ENCODE data around the gene LRMDA. TPM values are rescaled to one million over a fixed set of nuclear protein-coding genes. Genes with fewer than 3 reads are reported as not detected.
"Not testable (repeated sequence)": the region's sequence is repeated elsewhere in the genome, so short reads cannot be mapped to it uniquely, and the experiment has no call there.

Gene LRMDA
- total RNA-seq, 2 donors from 2014 or later: not detected

DNA sequence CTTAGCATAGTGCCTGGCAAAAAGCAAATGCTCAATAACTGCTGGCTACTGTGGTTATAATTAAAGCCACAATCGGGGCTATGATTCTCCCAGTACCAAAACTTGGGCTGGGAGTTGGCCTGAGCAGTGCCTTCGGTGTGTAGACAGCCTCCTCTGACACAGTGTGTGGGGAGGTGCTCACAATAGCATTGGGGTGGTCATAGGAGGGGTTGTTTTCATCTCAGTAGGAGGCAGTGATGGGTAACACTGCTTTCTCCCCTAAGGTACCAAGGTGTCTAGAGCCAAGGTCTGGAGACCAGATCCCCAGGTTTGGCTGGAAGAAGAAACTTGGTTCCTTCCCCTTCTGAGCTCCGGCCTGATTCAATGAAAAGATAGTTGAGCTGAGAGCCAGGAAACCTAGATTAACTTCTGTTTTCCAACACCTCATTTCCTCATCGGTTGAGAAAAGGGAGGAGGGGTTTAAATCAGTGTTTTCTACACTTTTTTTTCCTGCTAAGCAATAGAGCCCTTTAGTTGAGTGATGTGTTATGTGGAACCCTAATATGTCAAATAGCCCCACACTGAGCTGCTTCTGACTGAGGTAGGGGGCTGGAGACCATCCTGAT is 68.2 kb downstream of the LRMDA start:
- no peak overlapping the region for H3K27ac Mint-ChIP-seq
- no peak for ATAC-seq
- H3K36me3 Mint-ChIP-seq: no peaks in the 10 kb centered on the region
- H3K9me3 Mint-ChIP-seq: no peaks in the 10 kb centered on the region
- no peak for DNase-seq (ENCODE audit: low spot score in 2 of 2)

DNA sequence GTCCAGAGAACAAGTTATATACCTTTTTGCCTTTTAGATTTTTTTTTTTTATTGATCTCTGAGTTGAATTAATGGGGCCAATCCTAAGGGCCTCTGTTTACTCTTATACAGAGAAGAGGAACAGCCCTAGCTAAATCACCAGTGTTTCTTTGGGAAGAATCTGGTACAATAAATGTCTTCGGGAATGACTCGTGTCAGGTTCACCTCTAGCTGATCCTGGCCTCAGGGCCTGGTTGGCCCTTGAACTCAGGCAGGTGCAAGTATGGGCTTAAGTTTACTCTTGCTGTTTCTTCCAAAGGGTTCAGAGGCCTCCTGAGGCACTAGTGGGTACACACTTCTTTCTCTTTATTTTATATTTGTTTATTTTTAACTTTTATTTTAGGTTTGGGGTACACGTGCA is 71.0 kb downstream of the LRMDA start:
- H3K36me3 Mint-ChIP-seq: no peaks in the 10 kb centered on the region
- DNase-seq (ENCODE audit: low spot score in 2 of 2) (no peak), ATAC-seq (no peak)
- H3K27ac Mint-ChIP-seq: no peak overlapping the region
- H3K9me3 Mint-ChIP-seq: no peaks in the 10 kb centered on the region

DNA sequence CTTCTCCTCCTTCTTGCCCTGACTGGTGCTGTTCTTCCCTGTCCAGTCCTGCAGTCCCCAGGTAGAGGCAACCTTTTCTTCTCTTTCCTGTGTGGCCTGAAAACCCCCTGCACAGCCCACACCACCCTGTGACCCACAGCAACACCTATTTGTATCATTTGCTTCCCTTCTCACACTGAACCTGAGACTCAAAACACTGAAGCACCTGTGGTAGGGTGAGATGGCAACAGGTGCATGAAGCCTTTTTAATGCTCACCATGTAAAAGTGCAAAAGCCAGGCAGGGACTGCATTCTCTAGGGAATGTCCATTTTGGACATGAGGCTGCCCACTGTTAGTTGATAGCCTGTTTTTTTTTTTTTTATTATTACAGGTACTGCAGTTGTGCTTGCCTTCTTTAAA is 71.4 kb downstream of the LRMDA start:
- no peak for DNase-seq (ENCODE audit: low spot score in 2 of 2)
- no peaks in the 10 kb centered on the region for H3K36me3 Mint-ChIP-seq
- no peak for ATAC-seq
- no peak overlapping the region for H3K27ac Mint-ChIP-seq
- H3K9me3 Mint-ChIP-seq: no peaks in the 10 kb centered on the region

DNA sequence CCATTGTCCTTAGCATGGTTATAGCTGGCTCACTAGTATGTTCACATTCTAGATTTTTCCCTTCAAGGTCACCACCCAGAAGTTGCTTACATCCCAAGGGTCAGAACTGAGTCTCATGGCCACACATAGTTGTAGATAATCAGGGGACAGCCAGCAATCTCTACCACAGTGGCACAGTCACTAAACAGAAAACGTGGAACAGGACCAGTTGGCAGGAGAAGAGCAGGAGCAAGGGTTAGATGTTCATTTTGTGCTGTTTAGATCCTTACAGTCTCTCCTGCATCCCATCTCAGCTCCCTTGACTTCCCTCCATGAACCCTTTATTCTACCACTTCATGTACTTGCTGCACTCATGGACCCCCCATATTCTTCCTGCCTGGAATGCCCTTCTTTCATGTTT is 73.9 kb downstream of the LRMDA start:
- Mint-ChIP-seq H3K27ac (no peak overlapping the region), H3K36me3 (no peaks in the 10 kb centered on the region), H3K9me3 (no peaks in the 10 kb centered on the region)
- no peak for ATAC-seq
- DNase-seq (ENCODE audit: low spot score in 2 of 2): no peak

DNA sequence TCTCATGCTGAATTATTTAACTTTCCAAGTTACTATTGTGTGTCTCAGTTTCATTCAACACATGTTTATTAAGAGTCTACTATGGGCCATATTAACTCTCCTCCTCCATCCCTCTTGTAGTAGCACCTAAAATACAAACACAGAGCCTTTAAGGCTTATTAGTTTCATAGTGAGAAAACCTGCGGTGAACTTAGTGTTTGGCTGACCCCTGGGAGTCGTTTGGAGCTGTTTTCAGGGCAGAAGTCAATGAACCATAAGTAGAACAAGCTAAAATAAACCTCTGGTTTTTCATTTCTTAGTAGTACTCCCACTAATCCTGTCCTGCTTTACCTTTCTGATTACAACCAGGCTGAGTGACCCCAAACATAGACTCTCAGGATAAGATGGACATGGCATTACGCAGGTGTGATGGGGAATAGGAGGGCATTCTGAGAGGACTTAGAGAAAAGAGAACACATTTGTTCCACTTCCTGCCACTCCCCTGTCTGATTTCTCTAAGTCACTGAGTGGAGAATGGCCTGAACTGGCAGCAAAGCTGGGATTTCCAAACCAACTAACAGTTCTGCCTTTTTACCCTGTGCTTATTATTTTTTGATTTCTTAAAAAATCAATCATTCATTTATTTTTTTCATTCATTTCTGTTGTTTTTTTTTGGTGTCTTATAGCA is 74.5 kb downstream of the LRMDA start:
- no peak overlapping the region for H3K27ac Mint-ChIP-seq
- no peaks in the 10 kb centered on the region for H3K36me3 Mint-ChIP-seq
- ATAC-seq: no peak
- DNase-seq (ENCODE audit: low spot score in 2 of 2): no peak
- H3K9me3 Mint-ChIP-seq: no peaks in the 10 kb centered on the region

DNA sequence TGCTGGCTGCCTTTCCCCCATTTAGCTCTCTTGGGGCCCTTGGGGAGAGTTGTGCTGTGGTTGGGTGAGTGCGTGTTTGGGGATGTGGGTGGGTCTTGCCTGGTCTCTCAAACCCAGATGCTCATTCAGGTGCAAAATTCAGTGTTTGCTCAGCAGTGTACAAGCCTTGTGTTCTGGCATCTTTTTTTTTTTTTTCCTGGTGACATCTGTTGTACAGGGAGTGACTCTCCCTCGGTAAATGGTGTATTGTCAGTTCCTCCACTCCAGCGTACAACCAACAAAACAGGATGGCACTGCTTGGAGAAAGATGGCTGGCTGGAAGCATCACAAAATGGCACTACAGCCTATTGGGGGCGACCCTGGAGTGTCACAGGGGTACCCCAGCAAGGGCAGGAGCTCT is 75.5 kb downstream of the LRMDA start:
- no peak overlapping the region for H3K27ac Mint-ChIP-seq
- H3K36me3 Mint-ChIP-seq: no peaks in the 10 kb centered on the region
- DNase-seq (ENCODE audit: low spot score in 2 of 2): no peak
- no peak for ATAC-seq
- H3K9me3 Mint-ChIP-seq: no peaks in the 10 kb centered on the region

DNA sequence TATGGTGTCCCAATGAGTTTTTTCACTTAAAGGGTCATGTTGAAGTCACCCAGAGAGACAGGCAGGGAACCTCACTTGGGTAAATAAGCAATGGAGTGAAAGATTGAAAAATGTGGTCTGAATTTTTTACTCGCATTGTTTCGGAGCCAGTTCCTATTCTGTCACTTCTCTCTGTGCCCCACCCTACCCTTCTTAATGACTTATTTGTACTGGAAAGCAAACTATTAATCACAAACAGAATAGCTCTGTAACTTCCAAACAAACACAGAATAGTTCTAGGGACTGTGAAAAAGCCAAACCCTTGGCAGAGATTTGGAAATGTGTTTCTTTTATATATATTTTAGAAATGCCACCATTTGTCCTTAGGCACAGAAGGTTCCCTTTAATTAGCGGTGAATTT is 76.0 kb downstream of the LRMDA start:
- H3K9me3 Mint-ChIP-seq: no peaks in the 10 kb centered on the region
- no peaks in the 10 kb centered on the region for H3K36me3 Mint-ChIP-seq
- DNase-seq (ENCODE audit: low spot score in 2 of 2) (no peak), ATAC-seq (no peak)
- H3K27ac Mint-ChIP-seq: no peak overlapping the region

DNA sequence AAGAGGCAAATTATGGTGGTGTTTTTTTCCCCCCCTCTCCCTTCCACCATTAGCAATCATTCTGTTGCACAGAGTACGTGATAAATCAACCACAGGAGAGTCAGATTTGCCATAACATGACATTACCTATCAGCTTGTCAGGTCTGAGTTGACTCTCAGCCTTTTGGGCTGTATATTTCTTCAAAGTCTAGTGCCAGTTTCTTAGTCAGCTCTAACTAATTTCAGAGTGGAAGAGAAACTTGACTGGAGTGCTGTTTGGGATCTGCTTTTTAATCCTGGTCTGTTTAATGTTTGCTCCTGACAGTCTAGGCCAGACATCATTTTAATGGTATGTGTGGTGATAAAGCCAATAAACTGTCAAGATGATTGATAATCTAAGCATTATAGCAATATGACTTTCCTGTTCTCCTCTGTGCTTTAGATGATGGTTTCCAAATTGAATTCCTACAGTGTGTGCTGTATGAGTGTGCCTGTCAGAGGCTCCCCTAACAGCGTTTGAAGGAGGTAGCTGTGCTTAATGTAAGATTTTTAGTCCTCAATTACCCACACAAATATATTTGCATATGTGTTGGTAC is 76.9 kb downstream of the LRMDA start:
- Mint-ChIP-seq H3K36me3 (no peaks in the 10 kb centered on the region), H3K27ac (no peak overlapping the region), H3K9me3 (no peaks in the 10 kb centered on the region)
- no peak for ATAC-seq
- no peak for DNase-seq (ENCODE audit: low spot score in 2 of 2)

DNA sequence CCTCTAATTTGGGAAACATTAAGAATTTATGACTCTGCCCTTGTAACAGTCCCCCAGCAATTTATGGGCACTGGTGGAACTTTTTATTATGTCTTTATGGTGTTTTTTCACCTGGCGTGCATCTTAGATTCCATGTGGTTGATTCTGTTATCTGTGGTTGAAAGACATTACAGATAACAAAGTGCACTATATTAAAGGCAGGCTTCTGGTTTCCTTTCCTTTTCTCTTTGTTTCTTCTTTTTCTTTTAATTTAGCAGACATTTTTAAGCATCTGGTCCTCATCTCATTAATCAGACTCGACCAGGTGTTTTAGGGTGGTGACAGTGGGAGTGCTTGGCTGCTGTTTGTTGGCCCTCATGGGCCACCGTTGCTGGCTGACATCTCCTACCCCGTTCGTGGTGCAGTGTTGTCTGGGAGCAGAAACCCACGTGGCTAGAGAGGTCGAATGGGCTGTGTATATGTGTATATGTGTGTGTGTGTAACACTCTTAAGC is 77.4 kb downstream of the LRMDA start:
- DNase-seq (ENCODE audit: low spot score in 2 of 2) (no peak), ATAC-seq (no peak)
- no peak overlapping the region for H3K27ac Mint-ChIP-seq

DNA sequence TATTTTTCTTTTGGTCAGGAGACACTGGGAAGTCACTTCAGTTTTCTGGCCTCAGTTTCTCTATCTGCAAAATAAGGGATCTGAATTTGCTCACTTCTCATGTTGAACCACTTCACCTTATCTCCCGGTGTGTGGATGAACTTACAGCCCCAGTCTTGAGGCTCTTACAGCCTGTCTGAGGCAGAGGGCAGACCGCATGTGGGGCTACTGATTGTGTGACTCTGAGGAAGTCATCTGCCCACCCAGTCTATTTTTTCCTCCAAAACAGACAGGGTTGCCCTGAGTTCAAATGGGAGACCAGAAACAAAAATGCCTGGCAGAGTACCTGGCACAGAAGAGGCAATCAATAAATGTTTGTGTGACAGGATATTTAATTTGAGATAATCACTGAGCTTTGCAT is 78.3 kb downstream of the LRMDA start:
- no peaks in the 10 kb centered on the region for H3K36me3 Mint-ChIP-seq
- no peak for ATAC-seq
- peaks cover 2 to 3% of the 10 kb centered on the region in 2 donors for H3K9me3 Mint-ChIP-seq
- DNase-seq (ENCODE audit: low spot score in 2 of 2): no peak
- no peak overlapping the region for H3K27ac Mint-ChIP-seq

More for the DNA sequence above, 77.4 kb downstream of the LRMDA start:
- Mint-ChIP-seq H3K36me3 (no peaks in the 10 kb centered on the region), H3K9me3 (no peaks in the 10 kb centered on the region)

DNA sequence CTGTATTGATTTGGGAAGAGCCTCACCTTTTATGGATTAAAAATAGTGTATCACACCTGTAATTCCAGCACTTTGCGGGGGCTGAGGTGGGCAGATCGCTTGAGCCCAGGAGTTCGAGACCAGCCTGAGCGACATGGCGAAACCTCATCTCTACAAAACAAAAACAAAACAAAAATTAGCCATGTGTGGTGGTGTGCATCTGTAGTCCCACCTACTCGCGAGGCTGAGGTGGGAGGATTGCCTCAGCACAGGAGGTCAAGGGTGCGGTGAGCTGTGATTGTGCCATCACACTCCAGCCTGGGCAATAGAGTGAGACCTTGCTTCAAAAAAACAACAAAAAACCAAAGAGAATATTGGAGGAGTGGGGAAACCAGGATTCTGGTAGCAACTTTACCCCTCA is 79.6 kb downstream of the LRMDA start:
- H3K27ac Mint-ChIP-seq: no peak overlapping the region
- ATAC-seq: no peak
- no peaks in the 10 kb centered on the region for H3K36me3 Mint-ChIP-seq
- DNase-seq (ENCODE audit: low spot score in 2 of 2): no peak
- peaks cover 6% of the 10 kb centered on the region in 2 donors for H3K9me3 Mint-ChIP-seq

DNA sequence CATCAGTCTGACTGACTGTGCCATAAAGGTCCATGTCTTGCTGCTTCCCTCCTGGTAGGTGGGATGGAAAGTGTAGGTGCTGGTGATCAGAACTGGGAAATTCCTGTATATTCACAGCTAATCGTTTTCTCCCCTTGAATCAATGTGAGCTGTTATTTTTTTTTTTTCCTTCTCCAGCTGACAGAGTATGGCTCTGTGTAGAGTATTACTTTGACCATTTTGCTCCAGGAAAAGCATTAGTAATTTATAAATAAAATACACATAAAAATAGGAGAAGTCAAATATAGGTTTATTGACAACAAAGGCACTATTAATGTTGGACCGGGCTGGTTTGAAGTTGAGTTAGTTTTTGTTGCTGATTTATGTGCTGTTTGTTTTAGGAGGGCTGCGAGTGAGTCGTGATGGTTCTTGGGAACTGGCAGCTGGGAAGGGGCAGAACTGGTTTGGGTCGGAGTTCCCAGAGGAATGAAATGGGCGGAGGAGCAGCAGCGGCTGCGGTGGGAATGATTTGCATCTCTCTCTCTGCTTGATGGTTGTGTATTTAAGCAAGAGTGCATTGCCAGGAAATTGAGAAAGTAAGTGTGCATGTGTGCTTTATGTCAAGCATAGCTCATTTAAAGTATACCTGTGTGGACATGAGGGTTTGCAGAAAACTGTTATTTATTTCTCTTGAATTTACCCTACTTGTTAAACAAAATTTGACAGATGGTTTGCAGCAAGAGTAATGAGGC is 80.9 kb downstream of the LRMDA start:
- peaks cover 6% of the 10 kb centered on the region in 2 donors for H3K9me3 Mint-ChIP-seq
- DNase-seq (ENCODE audit: low spot score in 2 of 2) (no peak), ATAC-seq (no peak)
- H3K36me3 Mint-ChIP-seq: no peaks in the 10 kb centered on the region
- H3K27ac Mint-ChIP-seq: no peak overlapping the region

DNA sequence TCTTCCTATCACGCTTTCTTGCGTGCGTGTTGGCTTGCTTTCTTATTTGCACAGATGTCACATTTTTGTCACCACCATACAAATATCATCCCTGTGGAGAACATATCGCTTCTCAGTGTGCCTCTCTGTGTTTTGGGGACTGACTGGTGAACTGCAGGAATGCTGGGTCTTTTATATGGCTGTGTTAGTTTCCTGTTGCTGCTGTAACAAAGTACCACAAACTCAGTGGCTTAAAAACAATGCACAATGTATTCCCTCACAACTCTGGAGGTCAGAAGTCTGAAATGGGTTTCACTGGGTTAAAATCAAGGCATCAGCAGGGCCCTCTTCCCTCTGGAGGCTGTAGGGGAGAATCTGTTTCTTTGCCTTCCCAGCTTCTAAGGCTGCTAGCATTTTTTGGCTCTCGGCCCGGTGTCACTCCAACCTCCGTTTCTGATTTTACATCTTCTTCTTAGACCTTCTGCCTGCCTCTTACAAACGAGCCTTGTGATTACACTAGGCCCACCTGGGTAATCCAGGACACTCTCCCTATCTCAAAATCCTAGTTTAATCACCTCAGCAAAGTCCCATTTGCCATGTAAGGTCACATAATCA is 82.0 kb downstream of the LRMDA start:
- Mint-ChIP-seq H3K9me3 (peaks cover 6 to 8% of the 10 kb centered on the region in 2 donors), H3K36me3 (no peaks in the 10 kb centered on the region), H3K27ac (no peak overlapping the region)
- DNase-seq (ENCODE audit: low spot score in 2 of 2): no peak
- ATAC-seq: no peak

DNA sequence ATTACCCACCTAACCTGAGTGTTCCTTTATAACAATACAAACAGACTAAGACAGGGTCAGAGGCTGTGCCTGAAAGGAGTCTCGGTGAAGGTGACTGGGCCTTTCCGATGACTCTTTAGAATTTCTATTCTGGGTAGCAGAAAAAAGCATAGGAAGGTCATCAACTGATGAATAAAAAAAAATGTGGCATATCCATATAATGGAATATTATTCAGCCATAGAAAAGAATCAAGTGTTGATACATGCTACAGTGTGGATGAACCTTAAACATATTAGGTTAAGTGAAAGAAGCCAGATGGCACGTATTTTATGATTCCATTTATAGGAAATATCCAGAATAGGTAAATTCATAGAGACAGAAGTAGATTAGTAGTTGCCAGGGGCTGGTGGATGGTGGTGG is 83.4 kb downstream of the LRMDA start:
- H3K9me3 Mint-ChIP-seq: peaks cover 12 to 13% of the 10 kb centered on the region in 2 donors
- peaks cover 0 to 6% of the 10 kb centered on the region in 2 donors for H3K36me3 Mint-ChIP-seq

DNA sequence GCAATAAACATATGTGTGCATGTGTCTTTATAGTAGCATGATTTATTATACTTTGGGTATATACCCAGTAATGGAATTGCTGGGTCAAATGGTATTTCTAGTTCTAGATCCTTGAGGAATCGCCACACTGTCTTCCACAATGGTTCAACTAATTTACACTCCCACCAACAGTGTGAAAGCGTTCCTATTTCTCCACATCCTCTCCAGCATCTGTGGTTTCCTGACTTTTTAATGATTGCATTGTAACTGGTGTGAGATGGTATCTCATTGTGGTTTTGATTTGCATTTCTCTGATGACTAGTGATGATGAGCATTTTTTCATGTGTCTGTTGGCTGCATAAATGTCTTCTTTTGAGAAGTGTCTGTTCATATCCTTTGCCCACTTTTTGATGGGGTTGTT is 84.7 kb downstream of the LRMDA start:
- ATAC-seq; DNase-seq (ENCODE audit: low spot score in 2 of 2); H3K36me3 Mint-ChIP-seq; H3K27ac Mint-ChIP-seq: not testable (repeated sequence)
- H3K9me3 Mint-ChIP-seq: peaks cover 12 to 17% of the 10 kb centered on the region in 2 donors

More for the DNA sequence above, 83.4 kb downstream of the LRMDA start:
- DNase-seq (ENCODE audit: low spot score in 2 of 2): no peak
- no peak overlapping the region for H3K27ac Mint-ChIP-seq
- ATAC-seq: no peak

DNA sequence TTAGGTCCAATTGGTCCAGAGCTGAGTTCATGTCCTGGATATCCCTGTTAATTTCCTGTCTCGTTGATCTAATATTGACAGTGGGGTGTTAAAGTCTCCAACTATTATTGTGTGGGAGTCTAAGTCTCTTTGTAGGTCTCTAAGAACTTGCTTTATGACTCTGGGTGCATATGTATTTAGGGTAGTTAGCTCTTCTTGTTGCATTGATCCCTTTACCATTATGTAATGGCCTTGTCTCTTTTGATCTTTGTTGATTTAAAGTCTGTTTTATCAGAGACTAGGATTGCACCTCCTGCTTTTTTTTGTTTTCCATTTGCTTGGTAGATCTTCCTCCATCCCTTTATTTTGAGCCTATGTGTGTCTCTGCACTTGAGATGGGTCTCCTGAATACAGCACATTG is 87.8 kb downstream of the LRMDA start:
- not testable (repeated sequence) for ATAC-seq; H3K27ac Mint-ChIP-seq; DNase-seq (ENCODE audit: low spot score in 2 of 2); H3K36me3 Mint-ChIP-seq
- H3K9me3 Mint-ChIP-seq: peaks cover 12 to 17% of the 10 kb centered on the region in 2 donors
